ENCODE measurements around the gene AZIN2.
"Not testable (repeated sequence)": the region's sequence is repeated elsewhere in the genome, so short reads cannot be mapped to it uniquely, and the experiment has no call there.

The AZIN2 gene

GRCh38 chr1:33096363-33097005 is 15.5 kb downstream of the AZIN2 start:
- no peak for DNase-seq

DNA sequence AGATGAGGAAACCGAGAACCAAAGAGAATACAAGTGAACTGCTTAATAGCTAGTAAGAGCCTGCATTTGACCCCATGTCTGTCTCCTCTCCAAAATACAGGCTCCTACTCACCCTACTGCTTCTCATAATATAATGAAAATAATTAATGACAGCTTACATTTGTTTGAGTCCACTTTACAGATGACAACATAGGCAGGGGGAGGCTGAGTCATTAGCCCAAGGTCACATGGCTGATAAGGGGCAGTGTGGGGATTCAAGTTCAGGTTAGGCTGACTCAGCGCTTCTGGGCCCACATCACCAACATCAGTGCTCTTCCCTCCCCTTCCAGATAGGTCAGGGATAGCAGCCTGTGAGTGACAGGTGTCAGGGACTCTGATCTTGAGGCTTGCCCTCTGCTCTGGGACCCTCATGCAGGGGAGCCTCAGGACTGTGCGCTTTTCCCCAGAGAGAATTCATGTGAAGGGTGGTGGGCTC is 16.2 kb downstream of the AZIN2 start:
- DNase-seq: peak; percentile 30

- no peak for DNase-seq
Observed at GRCh38 chr1:33097762-33098161, 16.8 kb downstream of the AZIN2 start.

GRCh38 chr1:33098371-33098770 is 17.4 kb downstream of the AZIN2 start:
- peak; percentile 50 for DNase-seq

- peak; percentile 100 for DNase-seq
Observed at GRCh38 chr1:33099290-33100118, 18.6 kb downstream of the AZIN2 start.

GRCh38 chr1:33100119-33100415 is 19.1 kb downstream of the AZIN2 start:
- DNase-seq: not testable (repeated sequence)

DNA sequence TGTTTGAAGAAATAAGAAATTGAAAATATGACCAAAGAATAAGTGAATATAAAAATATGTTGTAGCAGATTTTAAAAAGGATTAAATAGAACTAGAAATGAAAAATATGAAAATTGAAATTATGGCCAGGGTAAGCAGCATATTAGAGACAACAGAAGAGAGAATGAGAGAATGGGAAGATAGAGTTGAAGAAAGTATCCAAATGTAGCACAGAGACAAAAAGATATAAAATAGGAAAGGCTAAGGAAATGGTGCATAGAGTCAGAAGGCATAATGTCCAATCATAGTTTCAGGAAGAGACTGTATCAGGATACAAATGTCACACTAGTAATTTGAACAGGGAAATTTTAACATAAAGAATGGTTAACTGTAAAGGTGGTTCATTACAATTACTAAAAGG is 29.5 kb downstream of the AZIN2 start:
- DNase-seq: no peak

- DNase-seq: peak; percentile 26
Observed at GRCh38 chr1:33111965-33112364, 31.0 kb downstream of the AZIN2 start.

GRCh38 chr1:33117440-33118085 is 36.6 kb downstream of the AZIN2 start:
- DNase-seq: no peak

DNA sequence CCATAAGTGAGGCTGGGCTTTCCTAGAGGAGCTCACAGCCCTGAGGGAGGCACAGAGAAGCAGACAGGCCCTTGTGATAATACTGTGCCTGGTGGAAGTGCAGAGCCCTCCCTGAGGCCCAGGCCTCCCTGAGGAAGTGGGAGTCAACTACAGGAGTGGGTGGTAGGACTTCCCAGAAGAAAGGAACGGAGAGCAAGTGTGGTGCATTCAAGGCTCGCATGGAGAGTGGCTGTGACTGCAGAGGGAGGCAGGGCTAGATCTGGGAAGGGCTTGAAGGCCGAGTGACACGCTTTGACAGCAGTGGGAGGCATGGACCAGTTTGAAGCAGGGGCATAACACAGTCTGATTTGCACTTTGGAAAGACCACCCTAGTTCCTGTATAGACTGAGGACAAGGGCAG is 37.3 kb downstream of the AZIN2 start:
- DNase-seq: no peak

DNA sequence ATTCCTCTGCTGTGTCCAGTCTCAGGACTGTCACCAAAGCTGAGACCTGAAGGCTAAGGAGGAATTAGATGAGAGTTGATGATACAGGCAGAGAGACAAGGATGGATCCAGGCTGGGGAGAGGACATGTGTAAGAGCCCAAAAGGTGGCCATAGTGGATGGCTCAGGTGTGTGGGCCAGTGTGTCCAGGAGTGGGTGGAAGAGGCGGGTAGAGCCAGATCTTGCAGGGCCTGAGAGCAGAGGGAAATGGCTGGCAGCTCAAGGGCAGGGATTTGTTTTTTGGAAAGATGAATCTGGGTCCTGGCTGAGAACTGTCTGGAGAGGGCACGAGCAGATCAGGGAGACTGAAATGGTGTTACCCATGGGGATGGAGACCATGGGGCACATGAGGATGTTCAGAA is 38.1 kb downstream of the AZIN2 start:
- DNase-seq: no peak

- DNase-seq: no peak
Observed at GRCh38 chr1:33119532-33120217, 38.7 kb downstream of the AZIN2 start.

- no peak for DNase-seq
Observed at GRCh38 chr1:33120436-33121231, 39.7 kb downstream of the AZIN2 start.

GRCh38 chr1:33121728-33122127 is 40.8 kb downstream of the AZIN2 start:
- DNase-seq: no peak

GRCh38 chr1:33122483-33123178 is 41.7 kb downstream of the AZIN2 start:
- no peak for DNase-seq

DNA sequence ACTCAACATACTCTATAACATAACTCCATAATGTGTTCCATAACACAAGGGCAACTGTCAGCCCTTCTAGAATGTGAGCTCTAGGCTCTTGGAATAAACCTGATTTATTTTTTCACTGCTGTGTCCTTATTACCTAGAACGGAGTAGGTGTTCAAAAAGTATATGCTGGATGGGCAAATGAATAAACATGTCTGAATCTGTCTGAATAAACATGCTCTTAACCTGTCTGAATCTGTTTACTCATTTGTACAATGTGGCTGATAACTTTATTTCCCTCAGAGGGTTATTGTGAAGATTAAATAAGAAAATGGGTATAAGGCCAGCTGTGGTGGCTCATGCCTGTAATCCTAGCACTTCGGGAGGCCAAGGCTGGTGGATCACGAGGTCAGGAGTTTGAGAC is 42.3 kb downstream of the AZIN2 start:
- DNase-seq: no peak

- not testable (repeated sequence) for DNase-seq
Observed at GRCh38 chr1:33124647-33125046, 43.7 kb downstream of the AZIN2 start.

DNA sequence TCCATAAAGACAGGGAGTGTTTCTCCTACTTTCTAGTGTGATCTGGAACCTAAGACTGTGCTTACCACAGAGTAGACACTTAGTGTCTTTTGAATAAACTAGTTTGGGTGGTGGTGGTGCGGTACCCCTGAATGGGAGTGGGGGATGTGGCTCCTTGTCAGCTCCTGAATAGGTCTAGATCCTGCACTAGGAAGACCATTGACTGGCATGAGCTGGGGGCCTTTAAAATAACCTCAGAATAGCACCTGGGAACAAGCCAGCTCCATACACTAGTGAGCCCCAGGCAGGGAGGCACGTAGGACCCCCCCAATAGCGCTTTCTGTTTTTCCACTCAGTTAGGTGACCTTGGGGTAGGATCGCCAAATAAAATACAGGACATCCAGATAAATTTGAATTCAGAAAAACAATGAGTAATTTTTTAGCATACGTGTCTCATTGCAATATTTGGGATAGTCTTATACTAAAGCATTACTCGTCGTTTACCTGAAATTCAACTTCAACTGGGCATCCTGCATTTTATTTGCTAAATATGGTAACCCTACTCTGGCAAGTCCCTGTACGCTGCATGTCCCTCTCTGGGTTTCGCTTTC is 45.6 kb downstream of the AZIN2 start:
- no peak for DNase-seq

DNA sequence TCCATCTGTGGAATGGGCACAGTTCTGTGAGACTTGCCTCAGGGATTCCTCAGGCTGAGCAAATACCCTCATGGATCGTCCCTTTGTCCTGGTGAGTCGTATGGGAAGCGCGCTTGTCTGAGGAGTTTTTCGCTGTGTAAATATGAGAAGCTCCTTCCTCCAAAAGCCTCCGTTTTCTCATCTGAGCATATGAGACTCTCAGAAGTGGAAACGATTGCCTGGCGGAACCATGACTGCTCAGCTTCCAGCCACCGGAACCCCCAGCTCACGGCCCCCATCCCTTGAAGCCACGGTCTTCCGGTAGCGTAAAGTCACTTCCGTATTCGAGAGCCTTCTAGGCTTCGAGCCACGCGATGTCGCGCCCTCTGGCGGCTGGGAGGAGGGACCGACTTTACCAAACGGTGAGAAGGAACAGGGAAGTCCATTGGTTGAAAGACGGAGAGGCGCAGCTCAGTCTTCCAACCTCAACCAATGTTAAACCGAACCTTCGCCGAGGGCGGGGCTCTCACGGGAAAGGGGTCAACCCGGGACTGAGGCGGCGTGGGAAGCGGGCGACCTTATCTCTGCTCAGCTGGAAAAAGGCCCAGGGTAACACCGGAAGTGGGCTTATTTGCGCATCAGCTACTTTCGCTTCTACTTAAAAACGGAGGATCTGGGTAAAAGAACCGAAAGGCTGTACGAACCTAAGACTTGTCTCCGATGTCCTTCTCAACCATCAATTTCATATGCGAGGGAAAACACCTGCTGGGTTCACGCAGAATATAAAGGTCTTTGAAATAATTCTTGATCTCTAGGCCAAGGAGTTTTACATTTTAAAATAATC is 46.3 kb downstream of the AZIN2 start:
- DNase-seq: peak; percentile 99

DNA sequence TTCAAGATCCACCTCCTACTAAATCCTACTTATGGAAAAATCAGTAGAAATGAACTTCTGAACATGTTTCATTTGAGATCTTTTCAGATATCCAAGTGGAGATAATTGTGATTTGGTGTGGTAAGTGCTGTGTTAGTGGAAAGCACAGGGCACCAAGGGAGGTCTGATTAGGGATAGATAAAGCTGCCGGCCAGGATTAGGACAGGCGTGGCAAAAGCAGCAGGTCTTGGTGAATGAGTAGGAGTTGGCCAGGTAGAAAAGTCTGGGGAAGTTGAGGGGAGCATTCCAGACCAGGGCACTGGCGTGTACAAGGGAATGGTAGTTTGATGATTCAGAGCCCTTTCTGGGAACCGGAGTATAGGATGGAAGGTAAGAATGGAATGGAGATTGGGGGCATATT is 47.8 kb downstream of the AZIN2 start:
- no peak for DNase-seq

All from fibroblast of skin of back (primary cell).